ENCODE data around the gene CRACDL.

DNA sequence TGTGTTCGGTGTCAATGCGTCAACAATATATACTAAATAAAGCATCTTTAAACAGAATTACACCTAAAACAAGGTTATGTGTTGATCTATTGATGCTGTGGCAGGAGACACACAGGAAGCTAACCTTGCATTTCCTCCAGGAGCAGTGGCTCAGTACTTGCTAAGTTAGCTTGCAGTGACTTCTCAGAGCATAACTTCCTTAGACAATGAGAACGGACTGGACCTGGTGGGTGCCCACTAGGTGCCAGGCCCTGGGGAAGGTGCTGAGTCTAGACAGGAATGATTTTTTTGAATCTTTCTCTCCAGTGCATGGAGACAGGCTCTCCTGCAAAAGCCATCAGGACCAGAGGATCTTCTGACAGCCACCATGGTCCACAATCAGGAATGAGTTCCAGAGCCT is 131.3 kb downstream of the CRACDL start:
- TF ChIP-seq, protein P1, sequence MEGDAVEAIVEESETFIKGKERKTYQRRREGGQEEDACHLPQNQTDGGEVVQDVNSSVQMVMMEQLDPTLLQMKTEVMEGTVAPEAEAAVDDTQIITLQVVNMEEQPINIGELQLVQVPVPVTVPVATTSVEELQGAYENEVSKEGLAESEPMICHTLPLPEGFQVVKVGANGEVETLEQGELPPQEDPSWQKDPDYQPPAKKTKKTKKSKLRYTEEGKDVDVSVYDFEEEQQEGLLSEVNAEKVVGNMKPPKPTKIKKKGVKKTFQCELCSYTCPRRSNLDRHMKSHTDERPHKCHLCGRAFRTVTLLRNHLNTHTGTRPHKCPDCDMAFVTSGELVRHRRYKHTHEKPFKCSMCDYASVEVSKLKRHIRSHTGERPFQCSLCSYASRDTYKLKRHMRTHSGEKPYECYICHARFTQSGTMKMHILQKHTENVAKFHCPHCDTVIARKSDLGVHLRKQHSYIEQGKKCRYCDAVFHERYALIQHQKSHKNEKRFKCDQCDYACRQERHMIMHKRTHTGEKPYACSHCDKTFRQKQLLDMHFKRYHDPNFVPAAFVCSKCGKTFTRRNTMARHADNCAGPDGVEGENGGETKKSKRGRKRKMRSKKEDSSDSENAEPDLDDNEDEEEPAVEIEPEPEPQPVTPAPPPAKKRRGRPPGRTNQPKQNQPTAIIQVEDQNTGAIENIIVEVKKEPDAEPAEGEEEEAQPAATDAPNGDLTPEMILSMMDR (IDR thresholded peaks at IDR 0.05) = no peak
- TF ChIP-seq POLR2A (IDR thresholded peaks at IDR 0.05) = no peak

All from adrenal gland (tissue), 5 donors.